GM12878 (cell line): Measurements from ENCODE around the gene IGF2BP1. TPM values are rescaled to one million over a fixed set of nuclear protein-coding genes. Genes with fewer than 3 reads are reported as not detected.

ENCODE experiments used
- BHLHE40 ChIP-seq, 2 experiments: fragments of 450-650 bp in 1 of 2; IDR thresholded peaks; 2 replicates each; pipeline ENCODE4 v1.6.1; 2011 to 2017; ENCODE audit warnings: low read depth in 2 of 2, borderline replicate concordance in 1 of 2, improper control_type of control experiment in 1 of 2, low read length in 1 of 2, mild to moderate bottlenecking in 1 of 2
- BMI1 ChIP-seq: fragments of 450-650 bp; IDR thresholded peaks from 2 replicates; pipeline ENCODE4 v1.6.1; 2016; ENCODE audit warnings: mild to moderate bottlenecking, moderate library complexity, borderline replicate concordance
- EP300 ChIP-seq, 2 experiments: fragments of 150-350 bp in 1 of 2; IDR thresholded peaks; 2 replicates each; pipeline ENCODE4 v1.6.1; 2011 to 2012; ENCODE audit warnings: low read depth in 2 of 2, low read length in 2 of 2, borderline replicate concordance in 1 of 2, improper control_type of control experiment in 1 of 2, inconsistent platforms in 1 of 2; ENCODE audit not compliant: control insufficient read depth in 1 of 2
- HSF1 ChIP-seq: fragments of 150-350 bp; IDR thresholded peaks from 2 replicates; pipeline ENCODE4 v1.6.1; 2014; ENCODE audit warnings: mild to moderate bottlenecking, low read depth, low read length
- IRF4 ChIP-seq: IDR thresholded peaks from 2 replicates; pipeline ENCODE4 v1.6.1; 2011; ENCODE audit warnings: low read depth, low read length
- MAX ChIP-seq: IDR thresholded peaks from 2 replicates; pipeline ENCODE4 v1.6.1; 2012; ENCODE audit warnings: low read depth, low read length, improper control_type of control experiment
- MEF2A ChIP-seq: IDR thresholded peaks from 2 replicates; pipeline ENCODE4 v1.6.1; 2011; ENCODE audit warnings: low read depth, mild to moderate bottlenecking, low read length, moderate library complexity; ENCODE audit not compliant: insufficient read depth
- MYB ChIP-seq: fragments of 150-350 bp; IDR thresholded peaks from 2 replicates; pipeline ENCODE4 v1.6.1; 2014; ENCODE audit warnings: mild to moderate bottlenecking, low read depth, low read length, borderline replicate concordance
- TBL1XR1 ChIP-seq: IDR thresholded peaks from 2 replicates; pipeline ENCODE4 v1.6.1; 2012; ENCODE audit warnings: low read depth, low read length, improper control_type of control experiment
- YBX1 ChIP-seq: fragments of 450-650 bp; IDR thresholded peaks from 2 replicates; pipeline ENCODE4 v1.6.1; 2016; ENCODE audit warnings: antibody characterized with exemption
- polyA plus RNA-seq, 11 experiments: library from polyadenylated mRNA; depleted of rRNA in 4 of 11; unstranded in 6 of 11; stranded (reverse) in 5 of 11; fragments of >200 nt; fragmentation: Nextera tagmentation in 4 of 11; fragmentation: Illumina TruSeq in 1 of 11; extraction: Ambion mirVana in 4 of 11; extraction: Trizol in 1 of 11; gene quantifications; 1 replicate in 1 of 11; 2 replicates in 10 of 11; pipeline versions ENCODE4 v1.2.1 to v1.2.3, GENCODE V29; 2011 to 2016; ENCODE audit warnings: inconsistent platforms in 2 of 11, missing spikeins in 2 of 11, low read depth in 1 of 11
- total RNA-seq, 4 experiments: library from RNA; depleted of rRNA in 3 of 4; stranded (reverse); fragments of >200 nt in 3 of 4; fragmentation: Illumina TruSeq in 1 of 4; extraction: Trizol in 1 of 4; gene quantifications; 2 replicates each; pipeline versions ENCODE4 v1.2.1 to v1.2.3, GENCODE V29; 2013 to 2021

The IGF2BP1 gene
- total and polyA plus RNA-seq, 10 of the 15 experiments (the other 5 are each of a cell fraction or from before 2014, with no cell fraction given), result 0.04 to 2.4 (median 0.13) TPM; not detected in 1

- TF ChIP-seq BMI1, result no peak
- TF ChIP-seq MAX, result no peak
- no peak for TF ChIP-seq MEF2A
- no peak for TF ChIP-seq YBX1
- no peak for TF ChIP-seq TBL1XR1
- no peak for TF ChIP-seq HSF1
- 0 out of 4 replicates have a peak, but pooled peaks of 1 of the 2 experiments have one; percentile 4 for TF ChIP-seq BHLHE40 (IDR thresholded peaks at IDR 0.05; ENCODE audit: borderline replicate concordance in 1 of 2, low read depth in 2 of 2, low read length in 1 of 2)
- 0 out of 2 replicates have a peak, but pooled peaks have one; percentile 13 for TF ChIP-seq IRF4
- TF ChIP-seq MYB, result no peak
- TF ChIP-seq EP300 (IDR thresholded peaks at IDR 0.05; ENCODE audit: borderline replicate concordance in 1 of 2, control insufficient read depth in 1 of 2, low read depth in 2 of 2, low read length in 2 of 2), result no peak
Observed at GRCh38 chr17:49031965-49032928, 35.1 kb downstream of the IGF2BP1 start (continued).
